ENCODE measurements around the gene DHRS7.

DNA sequence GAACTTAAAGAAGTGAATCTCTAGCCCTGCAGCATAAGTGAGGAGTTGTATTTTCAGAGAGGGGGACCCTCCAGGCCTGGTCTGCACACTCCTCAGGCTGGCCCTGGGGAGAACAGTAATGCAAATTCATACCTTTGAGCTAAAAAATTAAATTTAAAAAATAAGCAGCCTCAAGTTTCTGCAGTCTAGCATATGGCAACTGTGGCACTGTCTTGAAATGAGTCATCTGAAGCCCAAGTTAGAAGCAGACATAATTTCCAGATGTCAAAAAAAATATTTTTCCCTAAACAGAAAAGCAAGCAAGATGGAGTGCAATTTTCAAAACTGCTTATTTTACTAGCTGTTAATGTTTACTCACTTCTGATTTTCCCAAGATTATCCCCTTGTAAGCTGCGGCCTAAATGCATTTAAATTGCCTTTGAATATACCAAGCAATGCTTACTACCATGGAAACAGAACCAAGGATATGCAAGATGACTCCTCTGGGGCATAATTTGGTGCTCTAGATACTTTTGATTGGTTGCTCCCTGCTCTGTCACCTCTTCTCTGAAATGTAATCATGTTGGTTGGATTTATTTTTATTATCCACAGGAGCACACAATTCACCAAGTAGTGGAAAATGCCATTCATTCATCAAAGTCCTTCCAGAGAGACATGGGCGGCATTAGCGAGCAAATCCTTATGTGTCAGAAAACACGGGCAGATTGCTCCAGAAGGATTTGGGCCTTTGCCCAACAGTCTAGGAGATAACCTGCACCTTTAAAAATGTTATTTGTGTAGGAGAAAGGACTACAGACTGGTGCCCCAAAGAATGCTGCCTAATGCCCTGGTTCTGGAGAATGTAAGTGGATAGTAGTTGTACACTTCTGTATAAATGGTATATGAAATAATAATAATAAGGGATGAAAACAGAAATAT, 25.0 kb upstream of the DHRS7 start:
- TF ChIP-seq, protein P1, sequence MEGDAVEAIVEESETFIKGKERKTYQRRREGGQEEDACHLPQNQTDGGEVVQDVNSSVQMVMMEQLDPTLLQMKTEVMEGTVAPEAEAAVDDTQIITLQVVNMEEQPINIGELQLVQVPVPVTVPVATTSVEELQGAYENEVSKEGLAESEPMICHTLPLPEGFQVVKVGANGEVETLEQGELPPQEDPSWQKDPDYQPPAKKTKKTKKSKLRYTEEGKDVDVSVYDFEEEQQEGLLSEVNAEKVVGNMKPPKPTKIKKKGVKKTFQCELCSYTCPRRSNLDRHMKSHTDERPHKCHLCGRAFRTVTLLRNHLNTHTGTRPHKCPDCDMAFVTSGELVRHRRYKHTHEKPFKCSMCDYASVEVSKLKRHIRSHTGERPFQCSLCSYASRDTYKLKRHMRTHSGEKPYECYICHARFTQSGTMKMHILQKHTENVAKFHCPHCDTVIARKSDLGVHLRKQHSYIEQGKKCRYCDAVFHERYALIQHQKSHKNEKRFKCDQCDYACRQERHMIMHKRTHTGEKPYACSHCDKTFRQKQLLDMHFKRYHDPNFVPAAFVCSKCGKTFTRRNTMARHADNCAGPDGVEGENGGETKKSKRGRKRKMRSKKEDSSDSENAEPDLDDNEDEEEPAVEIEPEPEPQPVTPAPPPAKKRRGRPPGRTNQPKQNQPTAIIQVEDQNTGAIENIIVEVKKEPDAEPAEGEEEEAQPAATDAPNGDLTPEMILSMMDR (IDR thresholded peaks at IDR 0.05) = no peak
- no peak for TF ChIP-seq POLR2A (IDR thresholded peaks at IDR 0.05)
